SH-SY5Y (cell line): ENCODE results near the gene FBLL1.

Experiments used
- GATA2 ChIP-seq: IDR thresholded peaks from 2 replicates; pipeline ENCODE4 v1.6.1; 2011; ENCODE audit warnings: mild to moderate bottlenecking, low read depth, low read length
- GATA3 ChIP-seq: IDR thresholded peaks from 2 replicates; pipeline ENCODE4 v1.6.1; 2011; ENCODE audit warnings: low read depth, mild to moderate bottlenecking, low read length, moderate library complexity

- TF ChIP-seq GATA3 (no peak), GATA2 (no peak)
Observed at GRCh38 chr5:168568738-168569137, 39.6 kb downstream of the FBLL1 start.
